H9 (cell line): ENCODE results near the gene SCN1B. TPM values are rescaled to one million over a fixed set of nuclear protein-coding genes. Genes with fewer than 3 reads are reported as not detected.
A peak's percentile ranks its signal among the peaks of the same experiment; 100 is the strongest.

ENCODE experiments used
- DNase-seq: peaks from one replicate; pipeline ENCODE4 v3.0.0-alpha.2; 2017
- H2AFZ ChIP-seq: one replicate; pipeline ENCODE4 v1.6.1; 2013; ENCODE audit warnings: mild to moderate bottlenecking, low read length, control low read depth, moderate library complexity
- H2AK5ac ChIP-seq: 2 replicates; pipeline ENCODE4 v1.6.1; 2013; ENCODE audit warnings: low read length, control low read depth, mixed read lengths; ENCODE audit not compliant: insufficient read length
- H2BK120ac ChIP-seq: one replicate; pipeline ENCODE4 v1.6.1; 2013; ENCODE audit warnings: low read depth, mild to moderate bottlenecking, low read length, control low read depth, inconsistent platforms; ENCODE audit not compliant: poor library complexity, severe bottlenecking
- H2BK12ac ChIP-seq: 2 replicates; pipeline ENCODE4 v1.6.1; 2013; ENCODE audit warnings: low read length, control low read depth, mixed read lengths, low read depth; ENCODE audit not compliant: insufficient read length
- H2BK15ac ChIP-seq: 2 replicates; pipeline ENCODE4 v1.6.1; 2013; ENCODE audit warnings: low read depth, low read length, control low read depth
- H2BK20ac ChIP-seq: one replicate; pipeline ENCODE4 v1.6.1; 2013; ENCODE audit warnings: low read depth, mild to moderate bottlenecking, low read length, control low read depth, inconsistent platforms; ENCODE audit not compliant: poor library complexity, severe bottlenecking
- H2BK5ac ChIP-seq: 2 replicates; pipeline ENCODE4 v1.6.1; 2013; ENCODE audit warnings: low read length, control low read depth, mixed read lengths; ENCODE audit not compliant: insufficient read length
- H3K14ac ChIP-seq: 2 replicates; pipeline ENCODE4 v1.6.1; 2013; ENCODE audit warnings: low read length, control low read depth; ENCODE audit not compliant: insufficient read depth
- H3K18ac ChIP-seq: 2 replicates; pipeline ENCODE4 v1.6.1; 2013; ENCODE audit warnings: low read depth, mild to moderate bottlenecking, mixed read lengths, low read length, control low read depth; ENCODE audit not compliant: insufficient read length
- H3K23ac ChIP-seq: 2 replicates; pipeline ENCODE4 v1.6.1; 2013; ENCODE audit warnings: low read length, control low read depth, mixed read lengths, low read depth; ENCODE audit not compliant: insufficient read length
- H3K23me2 ChIP-seq: 2 replicates; pipeline ENCODE4 v1.6.1; 2013; ENCODE audit warnings: low read depth, mild to moderate bottlenecking, mixed read lengths, low read length, control low read depth; ENCODE audit not compliant: insufficient read length, poor library complexity, severe bottlenecking
- H3K27ac ChIP-seq: 2 replicates; pipeline ENCODE4 v1.5.1; 2013; ENCODE audit warnings: low read length, control low read depth, mixed read lengths, low read depth; ENCODE audit not compliant: insufficient read length
- H3K27me3 ChIP-seq: 2 replicates; pipeline ENCODE4 v1.6.1; 2013; ENCODE audit warnings: low read length, control low read depth, inconsistent platforms; ENCODE audit not compliant: insufficient read depth
- H3K4ac ChIP-seq: 2 replicates; pipeline ENCODE4 v1.6.1; 2013; ENCODE audit warnings: low read depth, mild to moderate bottlenecking, control low read depth, inconsistent platforms, low read length, moderate library complexity
- H3K4me1 ChIP-seq: 2 replicates; pipeline ENCODE4 v1.6.1; 2013; ENCODE audit warnings: low read length, control low read depth, inconsistent platforms; ENCODE audit not compliant: insufficient read depth
- H3K4me2 ChIP-seq: 2 replicates; pipeline ENCODE4 v1.6.1; 2013; ENCODE audit warnings: low read length, control low read depth, mixed read lengths; ENCODE audit not compliant: insufficient read length, insufficient read depth
- H3K56ac ChIP-seq: 2 replicates; pipeline ENCODE4 v1.6.1; 2013; ENCODE audit warnings: low read depth, mild to moderate bottlenecking, mixed read lengths, low read length, control low read depth; ENCODE audit not compliant: insufficient read length
- H3K79me1 ChIP-seq: 2 replicates; pipeline ENCODE4 v1.6.1; 2013; ENCODE audit warnings: low read depth, mild to moderate bottlenecking, moderate library complexity, low read length, control low read depth, inconsistent platforms; ENCODE audit not compliant: insufficient read depth, poor library complexity, severe bottlenecking
- H3K79me2 ChIP-seq: 2 replicates; pipeline ENCODE4 v1.6.1; 2013; ENCODE audit warnings: low read length, control low read depth, inconsistent platforms; ENCODE audit not compliant: insufficient read depth
- H3K9ac ChIP-seq: 2 replicates; pipeline ENCODE4 v1.6.1; 2013; ENCODE audit warnings: low read length, control low read depth, mixed read lengths; ENCODE audit not compliant: insufficient read length; ENCODE audit errors: extremely low read depth
- H3K9me3 ChIP-seq: one replicate; pipeline ENCODE4 v1.6.1; 2013; ENCODE audit warnings: low read depth, low read length, inconsistent platforms; ENCODE audit not compliant: control insufficient read depth
- H3T11ph ChIP-seq: one replicate; pipeline ENCODE4 v1.6.1; 2013; ENCODE audit warnings: mild to moderate bottlenecking, low read length, control low read depth, inconsistent platforms
- H4K20me1 ChIP-seq: one replicate; pipeline ENCODE4 v1.6.1; 2013; ENCODE audit not compliant: control insufficient read depth, insufficient read length, insufficient read depth
- H4K5ac ChIP-seq: 2 replicates; pipeline ENCODE4 v1.6.1; 2013; ENCODE audit warnings: low read depth, mild to moderate bottlenecking, mixed read lengths, low read length, control low read depth; ENCODE audit not compliant: insufficient read length
- H4K8ac ChIP-seq: replicated peaks from 2 replicates; pipeline ENCODE4 v1.6.1; 2013; ENCODE audit warnings: low read length, control low read depth, mixed read lengths, low read depth; ENCODE audit not compliant: insufficient read length
- H4K91ac ChIP-seq: 2 replicates; pipeline ENCODE4 v1.6.1; 2013; ENCODE audit warnings: low read depth, mild to moderate bottlenecking, moderate library complexity, mixed read lengths, low read length, control low read depth; ENCODE audit not compliant: insufficient read length
- H3K27ac Mint-ChIP-seq, 3 experiments: 2 replicates in 2 of 3; 3 replicates in 1 of 3; pipeline ENCODE4 v1.8.0; 2020 to 2021; ENCODE audit warnings: mixed read lengths in 3 of 3, mild to moderate bottlenecking in 1 of 3, moderate library complexity in 1 of 3
- H3K27me3 Mint-ChIP-seq: 2 replicates; pipeline ENCODE4 v1.8.0; 2021; ENCODE audit warnings: low read depth, mild to moderate bottlenecking, moderate library complexity, mixed read lengths
- H3K36me3 Mint-ChIP-seq, 3 experiments: 2 replicates in 2 of 3; 3 replicates in 1 of 3; pipeline ENCODE4 v1.8.0; 2020 to 2021; ENCODE audit warnings: low read depth in 3 of 3, mixed read lengths in 3 of 3; ENCODE audit not compliant: insufficient read depth in 1 of 3
- H3K4me1 Mint-ChIP-seq, 2 experiments: 2 replicates each; pipeline ENCODE4 v1.8.0; 2020; ENCODE audit warnings: mixed read lengths in 2 of 2
- H3K4me3 Mint-ChIP-seq, 2 experiments: 2 replicates in 1 of 2; 3 replicates in 1 of 2; pipeline ENCODE4 v1.8.0; 2020 to 2021; ENCODE audit warnings: mild to moderate bottlenecking in 2 of 2, mixed read lengths in 2 of 2, moderate library complexity in 1 of 2
- H3K9me3 Mint-ChIP-seq, 2 experiments: 2 replicates in 1 of 2; 3 replicates in 1 of 2; pipeline ENCODE4 v1.8.0; 2020; ENCODE audit warnings: mild to moderate bottlenecking in 2 of 2, mixed read lengths in 2 of 2, moderate library complexity in 1 of 2
- WGBS: extraction: QIAGEN DNeasy Blood & Tissue Kit; methylation state at CpG from one replicate; pipeline ENCODE4 v1.1.7; 2013; ENCODE audit warnings: missing lambda C conversion rate, low lambda C conversion rate, mixed read lengths; ENCODE audit not compliant: insufficient read length; ENCODE audit errors: extremely low coverage; 5-methylcytosine and 5-hydroxymethylcytosine counted together
- total RNA-seq: library from RNA; stranded (reverse); gene quantifications from 2 replicates; pipeline ENCODE4 v1.2.1, GENCODE V29; 2021
- TF ChIP-seq, protein P1 (sequence below): fragments of 200-600 bp; sonication (generic); conservative IDR thresholded peaks from 3 replicates; pipeline ENCODE4 v1.8.0; 2021; ENCODE audit warnings: antibody characterized with exemption, mild to moderate bottlenecking

The SCN1B gene
- total RNA-seq, 1 experiment from 2014 or later = 3.8 TPM

- Histone ChIP-seq H3K4me2 (no peak overlapping the region), H3K4me1 (no peaks in the 10 kb centered on the region), H3T11ph (no peak overlapping the region), H2BK120ac (no peak overlapping the region), H3K79me2 (no peaks in the 10 kb centered on the region), H3K23me2 (no peaks in the 10 kb centered on the region), H3K4ac (no peak overlapping the region), H3K27ac (no peak overlapping the region), H2BK20ac (no peak overlapping the region), H3K18ac (no peak overlapping the region), H2BK12ac (no peak overlapping the region), H3K14ac (no peak overlapping the region), H3K9ac (no peak overlapping the region), H4K5ac (no peak overlapping the region), H3K27me3 (no peaks in the 10 kb centered on the region), H2AK5ac (no peak overlapping the region), H3K79me1 (no peaks in the 10 kb centered on the region), H4K91ac (no peak overlapping the region), H4K20me1 (no peaks in the 10 kb centered on the region), H3K56ac (no peak overlapping the region), H2BK15ac (no peak overlapping the region), H3K9me3 (no peaks in the 10 kb centered on the region), H3K23ac (no peak overlapping the region), H2AFZ (no peak overlapping the region), H4K8ac (no peak overlapping the region), H2BK5ac (no peak overlapping the region)
- peaks cover 6% of the 10 kb centered on the region for H3K27me3 Mint-ChIP-seq
- no peak overlapping the region for H3K4me3 Mint-ChIP-seq
- TF ChIP-seq, protein P1, sequence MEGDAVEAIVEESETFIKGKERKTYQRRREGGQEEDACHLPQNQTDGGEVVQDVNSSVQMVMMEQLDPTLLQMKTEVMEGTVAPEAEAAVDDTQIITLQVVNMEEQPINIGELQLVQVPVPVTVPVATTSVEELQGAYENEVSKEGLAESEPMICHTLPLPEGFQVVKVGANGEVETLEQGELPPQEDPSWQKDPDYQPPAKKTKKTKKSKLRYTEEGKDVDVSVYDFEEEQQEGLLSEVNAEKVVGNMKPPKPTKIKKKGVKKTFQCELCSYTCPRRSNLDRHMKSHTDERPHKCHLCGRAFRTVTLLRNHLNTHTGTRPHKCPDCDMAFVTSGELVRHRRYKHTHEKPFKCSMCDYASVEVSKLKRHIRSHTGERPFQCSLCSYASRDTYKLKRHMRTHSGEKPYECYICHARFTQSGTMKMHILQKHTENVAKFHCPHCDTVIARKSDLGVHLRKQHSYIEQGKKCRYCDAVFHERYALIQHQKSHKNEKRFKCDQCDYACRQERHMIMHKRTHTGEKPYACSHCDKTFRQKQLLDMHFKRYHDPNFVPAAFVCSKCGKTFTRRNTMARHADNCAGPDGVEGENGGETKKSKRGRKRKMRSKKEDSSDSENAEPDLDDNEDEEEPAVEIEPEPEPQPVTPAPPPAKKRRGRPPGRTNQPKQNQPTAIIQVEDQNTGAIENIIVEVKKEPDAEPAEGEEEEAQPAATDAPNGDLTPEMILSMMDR = no peak
- H3K36me3 Mint-ChIP-seq = no peaks in the 10 kb centered on the region; a peak in 1 of 7 replicates
- H3K9me3 Mint-ChIP-seq = peaks cover 2 to 3% of the 10 kb centered on the region in 2 experiments; a peak in 2 of 5 replicates
- no CpG with 5 or more reads among the region's 21 CpGs for WGBS
- peaks cover 0 to 5% of the 10 kb centered on the region in 2 experiments; a peak in 2 of 4 replicates for H3K4me1 Mint-ChIP-seq
- peak overlapping the region in 1 of 3 experiments; percentile 17; a peak in 2 of 7 replicates for H3K27ac Mint-ChIP-seq
- DNase-seq = no peak
Measured at GRCh38 chr19:35075202-35076025, 45.1 kb downstream of the SCN1B start.
